ENCODE measurements around the gene MPPE1. TPM values are rescaled to one million over a fixed set of nuclear protein-coding genes. Genes with fewer than 3 reads are reported as not detected.

Gene MPPE1
- total and polyA plus RNA-seq, 4 donors, result 41.3 to 71.4 (median 44.0) TPM

- no peak overlapping the region for H3K9ac ChIP-seq (ENCODE audit: insufficient read depth in 1 of 2, low read length in 2 of 2)
- no peak for ATAC-seq (ENCODE audit: insufficient read depth, low FRiP score)
- H3K4me1 ChIP-seq (ENCODE audit: control insufficient read depth in 5 of 5, insufficient read depth in 5 of 5, low read length in 5 of 5), result peaks cover 0 to 6% (median 0%) of the 10 kb centered on the region in 5 donors
- no peaks in the 10 kb centered on the region for H3K9me3 ChIP-seq (ENCODE audit: control insufficient read depth in 4 of 4, insufficient read depth in 3 of 4, low read length in 3 of 4)
- no peak overlapping the region for H3K4me3 ChIP-seq
- H3K27me3 ChIP-seq (ENCODE audit: control insufficient read depth in 3 of 3, insufficient read depth in 3 of 3, low read length in 2 of 3), result no peaks in the 10 kb centered on the region
- no peak for TF ChIP-seq CTCF (IDR thresholded peaks at IDR 0.05; ENCODE audit: control extremely low read depth, extremely low read depth)
- H3K36me3 ChIP-seq (ENCODE audit: control insufficient read depth in 4 of 4, insufficient read depth in 4 of 4, low read length in 4 of 4), result peaks cover 6 to 27% (median 11%) of the 10 kb centered on the region in 4 donors
- 95% methylated on average over 9 of the region's 9 CpGs for WGBS, 2 donors
- no peak overlapping the region for H3K27ac ChIP-seq (ENCODE audit: low read depth in 1 of 2, low read length in 1 of 2)
- no peak for DNase-seq
These were observed 16.4 kb downstream of the MPPE1 start for GRCh38 chr18:11891737-11892136.

- peaks cover 0 to 7% (median 0%) of the 10 kb centered on the region in 5 donors for H3K4me1 ChIP-seq (ENCODE audit: control insufficient read depth in 5 of 5, insufficient read depth in 5 of 5, low read length in 5 of 5)
- peaks cover 12 to 26% (median 23%) of the 10 kb centered on the region in 4 donors for H3K36me3 ChIP-seq (ENCODE audit: control insufficient read depth in 4 of 4, insufficient read depth in 4 of 4, low read length in 4 of 4)
- no peak overlapping the region for H3K9ac ChIP-seq (ENCODE audit: insufficient read depth in 1 of 2, low read length in 2 of 2)
- no peak for TF ChIP-seq CTCF (IDR thresholded peaks at IDR 0.05; ENCODE audit: control extremely low read depth, extremely low read depth)
- ATAC-seq (ENCODE audit: insufficient read depth, low FRiP score) (no peak), DNase-seq (no peak)
- H3K27ac ChIP-seq (ENCODE audit: low read depth in 1 of 2, low read length in 1 of 2), result no peak overlapping the region
- no peaks in the 10 kb centered on the region for H3K27me3 ChIP-seq (ENCODE audit: control insufficient read depth in 3 of 3, insufficient read depth in 3 of 3, low read length in 2 of 3)
- H3K4me3 ChIP-seq, result no peak overlapping the region
- WGBS, 2 donors, result 96 to 99% methylated on average over 5 of the region's 5 CpGs
- no peaks in the 10 kb centered on the region for H3K9me3 ChIP-seq (ENCODE audit: control insufficient read depth in 4 of 4, insufficient read depth in 3 of 4, low read length in 3 of 4)
These were observed 18.8 kb downstream of the MPPE1 start for GRCh38 chr18:11889284-11889683.

DNA sequence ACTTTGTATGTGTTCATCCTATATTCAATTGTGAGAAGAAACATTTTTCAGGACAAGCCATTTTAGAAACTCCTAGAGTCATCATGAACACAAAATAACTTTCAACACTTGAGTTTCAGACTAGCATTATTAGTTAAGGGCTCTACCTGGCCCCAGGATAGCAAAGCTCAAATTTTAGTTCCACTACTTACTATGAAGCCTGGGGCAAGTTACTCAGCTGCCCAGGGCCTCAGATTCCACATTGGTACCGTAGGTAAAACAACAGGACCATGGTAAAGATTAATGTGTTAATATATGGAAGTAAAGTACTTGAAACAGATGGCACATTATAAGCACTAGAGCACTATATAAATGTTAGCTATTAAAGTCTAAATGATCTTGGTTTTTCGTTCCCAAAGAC lies 19.4 kb downstream of the MPPE1 start:
- peaks cover 0 to 7% (median 0%) of the 10 kb centered on the region in 5 donors for H3K4me1 ChIP-seq (ENCODE audit: control insufficient read depth in 5 of 5, insufficient read depth in 5 of 5, low read length in 5 of 5)
- no peak overlapping the region for H3K27ac ChIP-seq (ENCODE audit: low read depth in 1 of 2, low read length in 1 of 2)
- H3K36me3 ChIP-seq (ENCODE audit: control insufficient read depth in 4 of 4, insufficient read depth in 4 of 4, low read length in 4 of 4), result peaks cover 12 to 30% (median 24%) of the 10 kb centered on the region in 4 donors
- TF ChIP-seq CTCF (IDR thresholded peaks at IDR 0.05; ENCODE audit: control extremely low read depth, extremely low read depth), result no peak
- no peaks in the 10 kb centered on the region for H3K27me3 ChIP-seq (ENCODE audit: control insufficient read depth in 3 of 3, insufficient read depth in 3 of 3, low read length in 2 of 3)
- DNase-seq, result no peak
- H3K9me3 ChIP-seq (ENCODE audit: control insufficient read depth in 4 of 4, insufficient read depth in 3 of 4, low read length in 3 of 4), result no peaks in the 10 kb centered on the region
- no peak overlapping the region for H3K9ac ChIP-seq (ENCODE audit: insufficient read depth in 1 of 2, low read length in 2 of 2)
- no peak overlapping the region for H3K4me3 ChIP-seq
- no peak for ATAC-seq (ENCODE audit: insufficient read depth, low FRiP score)
- 96% methylated on average over 2 of the region's 2 CpGs for WGBS, 2 donors
